HG03159 (cell line): ENCODE data around the gene ANKRD33B.
"Not testable (repeated sequence)": the region's sequence is repeated elsewhere in the genome, so short reads cannot be mapped to it uniquely, and the experiment has no call there.

Experiments
- ATAC-seq: cut with Tn5 transposase; IDR thresholded peaks from one replicate; pipeline ENCODE4 v1.9.1; 2021; ENCODE audit warnings: mild to moderate bottlenecking, moderate library complexity; ENCODE audit not compliant: unreplicated experiment

The ANKRD33B gene

DNA sequence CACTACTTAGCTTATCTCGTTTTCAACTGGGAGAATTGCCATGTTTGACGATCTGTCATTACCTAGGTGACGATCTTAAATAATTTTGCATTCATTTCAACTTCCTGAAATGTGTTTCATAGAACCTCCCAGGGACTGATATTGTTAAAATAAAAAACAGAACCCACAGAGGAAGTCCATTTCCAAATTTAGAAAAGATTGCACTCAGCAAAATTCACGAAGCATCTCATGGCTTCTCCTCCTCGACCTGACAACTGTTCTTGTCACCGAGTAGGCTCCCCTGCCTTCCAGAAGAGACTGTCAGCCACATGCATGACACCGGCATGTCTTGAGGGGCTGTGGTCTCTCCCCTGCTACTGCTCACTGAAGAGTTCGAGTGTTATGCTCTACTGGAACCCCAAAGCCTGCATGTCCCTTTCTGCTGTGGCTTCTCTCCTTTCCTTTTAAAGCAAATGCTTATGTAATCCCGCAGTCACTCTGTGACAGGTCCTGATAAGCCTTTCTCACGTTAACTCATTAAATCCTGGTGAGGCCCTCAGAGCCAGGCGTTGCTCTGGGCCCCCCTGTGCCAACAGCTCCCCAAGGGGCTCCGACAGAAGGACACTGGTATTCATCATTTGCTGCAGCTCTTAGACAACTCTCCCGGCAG, 26.8 kb upstream of the ANKRD33B start:
- peak; percentile 53 for ATAC-seq

DNA sequence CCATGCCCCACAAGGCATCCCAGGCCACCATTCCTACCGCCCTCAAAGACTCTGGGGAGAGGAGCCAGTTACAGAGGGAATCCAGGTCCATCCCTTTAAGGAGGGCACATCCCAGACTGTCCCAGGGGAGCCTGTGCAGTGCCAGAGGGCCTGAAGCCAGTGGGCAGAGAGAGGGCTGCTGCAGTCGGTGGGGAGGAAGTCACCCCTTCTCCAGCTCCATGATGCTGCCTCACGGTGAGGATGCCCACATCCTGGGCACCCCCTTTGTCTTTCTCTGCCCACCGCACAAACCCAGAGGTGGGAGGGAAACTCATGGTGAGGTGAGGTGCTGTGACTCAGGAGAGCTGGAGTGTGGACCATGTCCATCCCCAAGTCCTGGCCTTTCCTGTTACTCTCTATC, 26.2 kb upstream of the ANKRD33B start:
- peak; percentile 13 for ATAC-seq

DNA sequence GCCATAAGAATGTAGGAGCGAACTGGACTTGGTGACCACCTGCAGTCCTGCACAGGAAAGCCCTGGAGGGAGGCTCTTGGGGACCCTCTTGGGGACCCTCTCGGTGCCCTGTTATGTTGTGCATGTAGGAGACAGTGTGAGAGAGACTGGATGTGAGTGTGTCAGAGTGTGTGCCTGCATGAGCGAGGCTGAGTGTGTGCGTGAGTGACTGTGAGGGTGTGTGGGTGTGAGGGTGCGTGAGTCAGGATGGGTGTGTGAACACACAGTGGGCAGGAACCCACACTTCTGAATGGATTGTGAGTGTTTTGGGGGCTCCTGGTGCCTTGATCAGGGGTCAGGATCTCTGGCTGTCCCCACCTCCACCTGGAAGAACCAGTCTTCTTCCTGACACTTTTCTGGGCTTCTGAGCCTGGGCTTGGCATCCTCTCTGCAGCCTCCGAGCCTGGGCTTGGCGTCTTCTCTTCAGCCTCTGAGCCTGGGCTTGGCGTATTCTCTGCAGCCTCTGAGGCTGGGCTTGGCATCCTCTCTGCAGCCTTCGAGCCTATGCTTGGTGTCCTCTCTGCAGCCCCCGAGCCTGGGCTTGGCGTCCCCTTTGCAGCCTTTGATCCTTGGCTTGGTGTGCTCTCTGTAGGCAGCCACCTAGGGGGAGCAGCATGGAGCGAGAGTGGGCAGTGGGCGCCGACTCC, 25.6 kb upstream of the ANKRD33B start:
- ATAC-seq = no peak

DNA sequence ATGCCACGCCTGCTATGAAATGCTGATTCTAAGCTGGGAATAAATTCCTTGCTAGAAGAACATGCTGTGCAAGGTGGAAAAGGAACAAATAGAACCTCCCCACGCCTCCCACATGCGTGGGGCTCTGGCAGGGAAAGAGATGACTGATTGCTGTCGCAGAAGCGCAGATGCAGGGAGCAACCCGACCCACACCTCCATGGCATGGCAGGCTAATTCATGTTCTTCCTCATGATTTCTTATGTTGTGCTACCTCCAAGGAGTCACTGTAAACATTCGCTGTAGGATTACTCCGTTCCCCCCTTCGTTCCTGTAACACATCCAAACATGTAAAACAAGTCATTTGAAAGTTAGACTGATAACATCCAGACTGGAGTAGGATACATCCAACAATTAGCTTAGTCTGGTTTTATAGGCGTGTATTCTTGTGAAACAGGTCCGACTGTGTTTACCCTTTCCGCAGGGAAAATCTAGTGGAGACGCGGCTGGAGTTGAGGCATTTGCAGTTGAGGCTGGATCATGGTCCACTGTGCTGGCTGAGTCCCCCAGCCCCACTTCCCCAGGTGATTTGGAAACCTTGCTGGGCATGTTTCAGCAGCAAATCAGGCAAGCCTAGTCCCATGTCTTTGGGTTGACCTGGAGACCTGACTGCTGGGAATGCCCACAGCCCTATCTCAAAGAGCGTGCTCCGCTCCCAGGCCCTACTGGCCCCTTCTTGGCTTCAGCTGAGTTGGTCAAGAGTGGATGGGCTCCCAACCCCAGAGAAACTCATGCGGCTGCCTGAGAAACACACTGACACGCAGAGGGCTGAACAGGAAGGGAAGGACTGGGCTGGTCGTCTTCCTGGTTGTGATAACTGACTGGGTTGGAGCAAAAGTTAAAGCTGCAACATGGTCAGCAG, 24.8 kb upstream of the ANKRD33B start:
- no peak for ATAC-seq

DNA sequence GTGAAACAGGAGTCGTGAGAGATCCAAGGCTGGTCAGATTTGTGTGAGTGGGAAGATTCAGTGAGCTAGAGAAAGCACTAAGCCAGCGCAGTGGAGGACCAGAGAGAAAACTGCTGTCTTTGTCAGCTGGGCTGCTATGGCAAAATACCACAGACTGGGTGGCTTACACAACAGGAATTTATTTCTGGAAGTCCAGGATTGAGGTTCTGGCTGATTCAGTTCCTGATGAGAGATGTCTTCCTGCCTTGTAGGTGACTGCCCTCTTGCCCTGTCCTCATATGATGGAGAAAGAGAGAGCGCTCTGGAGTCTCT, 24.2 kb upstream of the ANKRD33B start:
- no peak for ATAC-seq

DNA sequence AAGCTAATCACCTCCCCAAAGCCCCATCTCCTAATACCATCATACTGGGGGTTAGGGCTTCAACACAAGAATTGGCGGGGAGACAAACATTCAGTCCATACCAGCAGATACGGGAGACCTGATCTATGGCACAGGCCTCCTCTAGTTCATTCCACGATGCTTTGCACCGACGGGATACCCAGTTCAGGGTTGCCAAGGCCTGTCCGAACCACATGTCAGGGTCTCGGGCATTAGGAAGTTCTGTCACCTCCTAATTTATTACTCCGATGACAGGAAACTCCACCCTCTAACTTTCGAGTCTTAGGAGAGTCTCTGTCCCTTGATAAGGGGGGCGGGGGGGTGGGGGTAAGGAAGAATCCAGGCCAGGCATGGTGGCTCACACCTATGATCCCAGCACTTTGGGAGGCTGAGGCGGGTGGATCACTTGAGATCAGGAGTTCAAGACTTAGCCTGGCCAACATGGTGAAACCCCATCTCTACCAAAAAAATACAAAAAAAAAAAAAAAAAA, 23.8 kb upstream of the ANKRD33B start:
- no peak for ATAC-seq

DNA sequence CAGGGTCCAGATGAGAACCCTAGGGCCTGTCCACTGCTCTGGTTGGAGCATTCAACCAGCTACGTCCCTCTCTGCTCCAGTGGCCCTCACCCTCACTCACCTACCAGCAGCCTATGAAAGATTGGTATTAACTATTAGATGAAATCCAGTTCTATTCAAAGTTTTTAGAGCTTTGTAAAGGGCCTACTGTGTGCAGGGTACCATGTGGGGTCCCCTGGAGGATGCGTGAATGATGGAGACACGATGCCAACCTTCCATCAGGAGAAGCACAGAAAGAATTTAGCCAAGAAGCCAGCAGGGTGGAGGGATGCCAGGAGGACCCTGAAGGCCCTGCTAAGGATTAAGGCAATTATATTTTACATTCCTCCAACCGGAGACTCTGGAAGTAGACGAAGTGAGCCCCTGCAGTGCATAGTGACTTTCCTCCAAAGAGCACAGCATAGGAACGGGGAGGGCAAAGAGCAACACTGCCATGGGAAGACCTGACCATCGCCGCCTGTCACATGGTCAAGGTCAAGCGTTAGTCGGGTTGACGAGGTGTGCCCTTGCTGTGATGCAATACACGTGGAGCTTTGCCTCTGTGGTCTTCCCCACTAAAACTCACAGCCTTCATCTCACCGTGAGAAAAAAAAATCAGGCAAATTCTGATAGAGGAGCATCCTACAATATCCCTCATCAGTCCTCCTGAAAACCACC, 22.8 kb upstream of the ANKRD33B start:
- no peak for ATAC-seq

DNA sequence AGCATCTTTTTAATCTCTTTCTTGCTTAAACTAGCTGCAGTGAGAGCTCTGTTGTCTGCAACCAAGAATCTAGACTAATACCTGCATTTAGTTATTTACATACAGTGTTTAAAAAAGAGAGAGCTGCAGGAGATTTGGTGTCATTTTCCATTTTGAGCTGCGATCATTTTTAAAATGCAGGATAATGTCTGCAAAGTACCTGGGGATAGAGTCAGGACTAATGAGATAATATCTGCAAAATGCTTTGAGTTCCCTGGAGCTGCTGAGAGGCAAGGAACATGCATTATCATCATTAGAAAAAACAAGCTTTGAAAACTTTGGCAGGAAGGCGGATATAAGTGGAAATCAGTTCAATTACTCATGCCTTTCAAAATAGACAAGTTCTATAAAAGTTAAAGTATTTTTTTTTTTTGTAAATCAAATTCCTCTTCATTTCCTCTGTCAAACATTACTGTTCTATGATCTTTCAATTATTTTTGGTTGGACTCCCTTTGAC, 21.8 kb upstream of the ANKRD33B start:
- no peak for ATAC-seq

DNA sequence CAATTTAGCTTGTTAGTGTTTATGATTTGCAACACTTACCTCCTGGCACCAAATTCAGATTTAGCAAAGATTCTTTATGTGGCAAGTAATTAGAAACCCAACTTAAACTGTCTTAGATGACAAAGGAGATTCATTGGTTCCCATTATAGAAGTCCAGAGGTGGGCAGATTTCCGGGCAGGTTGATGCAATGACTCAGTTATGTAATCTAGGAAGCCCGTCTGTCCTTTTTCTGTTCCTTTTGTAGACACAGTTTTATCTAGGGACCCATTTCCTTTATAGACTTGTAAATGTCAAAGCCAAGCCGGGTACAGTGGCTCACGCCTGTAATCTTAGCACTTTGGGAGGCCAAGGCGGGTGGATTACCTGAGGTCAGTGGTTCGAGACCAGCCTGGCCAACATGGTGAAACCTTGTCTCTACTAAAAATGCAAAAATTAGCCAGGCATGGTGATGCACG, 20.3 kb upstream of the ANKRD33B start:
- ATAC-seq = no peak

DNA sequence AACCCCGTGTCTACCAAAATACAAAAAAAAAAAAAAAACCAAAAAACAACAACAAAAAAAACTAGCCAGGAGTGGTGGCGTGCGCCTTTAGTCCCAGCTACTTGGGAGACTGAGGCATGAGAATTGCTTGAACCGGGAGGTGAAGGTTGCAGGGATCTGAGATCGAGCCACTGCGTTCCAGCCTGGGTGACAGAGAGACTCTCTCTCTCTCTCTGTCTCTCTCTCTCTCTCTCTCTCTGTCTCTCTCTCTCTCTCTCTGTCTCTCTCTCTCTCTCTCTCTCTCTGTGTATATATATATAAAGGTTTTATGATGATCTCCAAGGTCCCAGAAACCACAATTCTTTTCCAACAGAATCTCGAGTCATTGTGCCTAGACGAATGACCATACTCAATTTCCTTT, 18.8 kb upstream of the ANKRD33B start:
- ATAC-seq = no peak

DNA sequence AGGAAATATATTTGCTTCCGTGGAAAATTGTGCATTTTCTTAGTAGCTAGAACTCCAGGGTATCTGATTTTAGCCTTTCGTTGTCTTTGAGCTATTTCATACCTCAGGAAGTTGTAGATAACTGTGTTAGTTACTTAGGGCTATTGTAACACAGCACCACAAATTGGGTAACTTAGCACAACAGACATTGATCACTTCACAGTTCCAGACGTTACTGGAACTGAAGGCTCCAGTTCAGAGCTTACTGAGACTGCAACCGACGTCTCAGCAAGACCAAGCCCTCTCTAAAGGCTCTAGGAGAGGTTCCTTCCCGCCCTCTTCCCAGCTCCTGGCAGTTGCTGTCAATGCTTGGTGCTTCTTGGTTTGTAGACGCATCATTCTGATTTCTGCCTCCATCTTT, 17.7 kb upstream of the ANKRD33B start:
- ATAC-seq = no peak

DNA sequence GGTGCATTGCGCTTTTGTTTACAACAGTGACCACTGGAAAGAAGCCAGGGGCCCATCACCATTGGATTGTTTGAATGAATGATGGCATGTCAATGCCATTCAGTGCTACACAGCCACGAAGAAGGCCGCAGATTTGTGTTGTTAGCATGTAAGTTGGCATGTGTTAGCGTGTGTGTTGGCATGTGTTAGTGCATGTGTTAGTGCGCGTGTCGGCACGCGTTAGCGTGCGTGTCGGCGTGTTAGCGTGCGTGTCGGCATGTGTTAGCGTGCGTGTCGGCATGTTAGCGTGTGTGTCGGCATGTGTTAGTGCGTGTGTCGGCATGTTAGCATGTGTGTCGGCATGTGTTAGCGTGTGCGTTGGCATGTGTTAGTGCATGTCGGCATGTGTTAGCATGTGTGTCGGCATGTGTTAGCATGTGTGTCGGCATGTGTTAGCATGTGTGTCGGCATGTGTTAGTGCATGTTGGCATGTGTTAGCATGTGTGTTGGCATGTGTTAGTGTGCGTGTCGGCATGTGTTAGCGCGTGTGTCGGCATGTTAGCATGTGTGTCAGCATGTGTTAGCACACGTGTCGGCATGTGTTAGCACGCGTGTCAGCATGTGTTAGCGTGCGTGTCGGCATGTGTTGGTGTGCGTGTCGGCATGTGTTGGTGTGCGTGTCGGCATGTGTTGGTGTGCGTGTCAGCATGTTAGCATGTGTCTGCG, 15.3 kb upstream of the ANKRD33B start:
- no peak for ATAC-seq

DNA sequence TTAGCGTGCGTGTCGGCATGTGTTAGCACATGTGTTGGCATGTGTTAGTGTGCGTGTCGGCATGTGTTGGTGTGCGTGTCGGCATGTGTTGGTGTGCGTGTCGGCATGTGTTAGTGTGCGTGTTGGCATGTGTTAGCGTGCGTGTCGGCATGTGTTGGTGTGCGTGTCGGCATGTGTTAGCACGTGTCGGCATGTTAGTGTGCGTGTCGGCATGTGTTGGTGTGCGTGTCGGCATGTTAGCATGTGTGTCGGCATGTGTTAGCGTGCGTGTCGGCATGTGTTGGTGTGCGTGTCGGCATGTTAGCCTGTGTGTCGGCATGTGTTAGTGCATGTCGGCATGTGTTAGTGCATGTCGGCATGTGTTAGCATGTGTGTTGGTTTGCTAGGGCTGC, 14.8 kb upstream of the ANKRD33B start:
- ATAC-seq = not testable (repeated sequence)

DNA sequence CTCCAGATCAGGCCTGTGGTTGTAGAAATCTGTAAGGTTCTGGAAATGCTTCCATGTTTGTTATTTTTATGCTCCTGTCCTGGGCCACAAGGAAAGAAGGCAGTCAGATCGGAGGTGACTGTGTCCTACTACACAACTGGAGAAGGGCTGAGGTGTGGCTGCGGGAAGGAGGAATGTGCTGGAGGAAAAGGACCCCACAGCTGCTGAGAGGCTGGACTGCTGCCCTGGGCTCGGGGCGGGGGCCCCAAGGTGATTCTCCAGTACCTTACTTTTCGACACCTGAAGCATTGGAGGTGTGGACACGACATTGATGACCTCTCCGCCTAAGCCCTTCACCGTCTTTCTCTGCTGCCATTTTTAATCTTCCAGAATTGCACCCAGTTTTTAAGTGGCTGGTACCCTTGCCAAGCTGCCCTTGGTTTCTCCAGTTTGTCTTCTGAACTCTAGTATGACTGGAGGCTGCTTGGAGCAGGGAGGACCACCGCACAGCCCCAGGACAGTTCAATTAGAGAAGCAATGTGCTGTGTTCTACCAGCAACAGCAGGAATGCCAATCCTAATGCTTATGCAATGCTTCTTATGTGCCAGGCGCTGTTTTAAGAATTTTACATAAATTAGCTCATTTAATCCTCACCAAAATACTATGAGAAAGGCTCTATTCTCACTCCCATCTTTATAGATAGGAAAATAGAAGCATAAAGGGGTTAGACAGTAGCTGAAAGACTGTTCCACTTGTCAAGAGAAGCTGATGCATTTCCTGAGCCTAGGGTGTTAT, 13.5 kb upstream of the ANKRD33B start:
- no peak for ATAC-seq

DNA sequence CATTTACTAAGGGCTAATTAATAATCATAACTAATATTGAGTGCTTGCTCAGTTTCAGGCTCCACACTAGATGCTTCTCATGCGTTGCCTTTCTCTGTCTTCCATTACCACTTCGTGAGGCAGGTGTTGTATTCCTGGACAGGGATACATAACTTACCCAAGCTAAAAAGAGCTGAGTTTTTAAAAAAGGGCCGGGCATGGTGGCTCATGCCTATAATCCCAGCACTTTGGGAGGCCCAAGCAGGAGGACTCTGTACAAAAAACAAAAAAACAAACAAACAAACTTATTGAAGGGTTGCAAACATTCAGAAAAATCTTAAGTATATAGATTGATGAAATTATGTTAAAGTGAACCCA, 12.1 kb upstream of the ANKRD33B start:
- ATAC-seq = no peak

DNA sequence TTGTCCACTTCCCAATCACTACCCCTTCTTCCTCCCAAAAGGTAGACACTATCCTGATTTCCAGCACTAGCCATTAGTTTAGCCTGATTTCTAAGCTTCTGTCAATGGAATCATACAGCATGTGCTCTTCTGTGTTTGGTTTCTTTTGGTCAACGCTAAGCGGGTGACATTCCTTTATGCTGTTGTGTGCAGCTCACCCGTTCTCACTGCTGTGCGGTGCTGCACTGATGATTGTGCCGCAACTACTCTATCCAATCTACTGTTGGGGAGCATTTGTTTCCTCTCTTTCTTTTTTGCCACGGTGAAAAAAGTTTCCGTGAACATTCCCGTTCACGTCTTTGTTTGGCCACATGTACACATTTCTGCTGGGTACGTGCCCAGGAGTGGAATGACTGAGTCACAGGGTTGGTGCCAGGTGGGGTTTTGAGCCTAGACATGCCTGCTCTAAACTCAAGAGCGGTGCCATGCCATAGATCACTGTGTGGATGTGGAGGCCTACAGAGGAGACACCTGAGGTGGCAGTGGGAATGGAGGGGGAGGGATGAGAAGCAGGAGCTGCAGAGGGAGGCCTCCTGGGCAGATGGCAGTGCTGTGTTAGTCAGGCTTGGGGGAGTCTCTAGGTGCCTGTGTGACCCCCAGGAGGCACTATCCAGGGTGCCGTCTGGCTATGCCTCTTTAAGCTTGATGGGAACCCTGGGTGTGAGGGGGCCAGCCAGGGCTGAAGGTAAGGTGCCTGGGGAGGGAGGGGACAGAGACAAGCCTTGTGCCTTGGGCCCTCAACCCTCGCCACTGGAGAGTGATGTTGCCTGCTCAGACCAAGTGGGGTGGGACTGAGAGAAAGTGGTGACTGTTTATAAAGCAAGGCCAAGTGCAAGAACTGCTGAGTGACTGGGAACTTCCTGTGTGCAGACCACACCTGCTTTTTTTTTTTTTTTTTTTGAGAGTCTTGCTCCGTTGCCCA, 11.4 kb upstream of the ANKRD33B start:
- ATAC-seq = peak; percentile 81

DNA sequence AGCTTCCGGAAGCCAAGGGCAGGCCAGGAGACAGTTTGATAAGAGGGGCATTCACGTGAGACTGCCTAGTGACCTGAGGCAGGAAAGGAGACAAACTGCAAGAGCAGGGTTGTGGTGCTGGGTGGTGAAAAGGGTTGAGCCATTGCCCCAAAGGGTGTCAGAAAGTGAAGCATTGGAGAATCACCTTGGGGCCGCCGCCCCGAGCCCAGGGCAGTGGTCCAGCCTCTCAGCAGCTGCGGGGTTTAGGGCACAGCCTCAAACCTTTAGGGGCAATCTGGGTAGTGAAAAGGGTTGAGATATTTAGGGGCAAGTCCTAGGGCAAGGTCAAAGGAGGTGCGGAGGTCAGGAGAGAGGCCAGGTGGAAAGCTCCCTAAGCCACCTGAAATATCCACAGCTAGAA, 10.4 kb upstream of the ANKRD33B start:
- no peak for ATAC-seq

DNA sequence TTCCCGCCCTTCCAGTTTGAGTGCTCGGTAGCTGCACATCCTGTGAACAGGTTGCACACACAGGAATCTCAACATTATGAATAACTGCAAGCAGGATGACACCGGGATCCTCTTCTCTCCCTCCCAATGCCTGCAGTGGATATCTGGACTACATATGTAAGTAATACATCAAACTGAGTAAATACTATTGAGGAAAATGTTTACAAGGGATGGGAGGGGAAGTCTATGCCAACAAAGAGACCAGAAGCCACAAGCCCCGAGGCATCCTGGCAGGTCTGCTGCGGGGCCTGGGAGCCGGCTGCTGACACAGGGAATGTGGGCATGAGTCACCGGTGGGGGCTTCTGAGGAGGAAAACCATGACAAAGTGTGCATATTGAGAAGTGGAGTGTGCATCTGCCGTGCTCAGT, 8.6 kb upstream of the ANKRD33B start:
- ATAC-seq = no peak
